COR-L47 (cell line): ENCODE results near the gene GAB1.

ENCODE experiments used
- DNase-seq: peaks from one replicate; lab custom pipeline; 2025; lab: John Stamatoyannopoulos, UW

The GAB1 gene

DNA sequence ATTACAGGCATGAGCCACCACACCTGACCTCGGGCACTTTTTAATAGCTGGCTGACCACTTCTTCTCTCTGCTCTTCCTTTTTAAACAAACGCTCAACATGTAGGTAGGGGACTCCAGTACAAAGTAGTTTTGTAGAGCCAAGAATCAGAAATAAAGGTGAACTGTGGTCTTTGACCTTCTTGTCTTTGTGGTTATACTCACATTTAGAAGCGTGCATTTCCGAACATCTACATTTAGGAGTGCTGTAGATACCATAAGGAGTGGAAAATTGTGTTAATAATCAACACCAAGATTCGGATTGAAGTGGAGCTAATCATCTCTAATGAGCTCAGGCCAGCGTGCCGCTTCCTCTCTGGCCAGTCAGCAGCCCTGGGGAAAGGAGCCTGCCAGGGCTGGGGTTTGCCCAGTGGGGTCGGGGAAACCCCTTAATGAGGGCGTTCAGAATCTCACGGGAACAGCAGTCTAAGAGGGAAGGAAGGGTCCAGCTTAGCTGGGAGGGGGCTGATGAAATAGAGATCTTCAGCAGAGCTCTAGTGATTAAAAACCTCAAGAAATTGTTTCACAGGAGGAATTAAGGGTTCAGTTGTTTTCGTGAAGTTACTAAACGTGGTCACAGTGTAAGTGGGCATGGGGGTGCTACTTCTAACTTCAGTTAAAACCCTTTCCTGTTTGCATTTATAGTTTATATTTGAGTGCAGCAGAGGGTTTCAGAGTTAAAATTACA lies 81.2 kb downstream of the GAB1 start:
- no peak for DNase-seq

DNA sequence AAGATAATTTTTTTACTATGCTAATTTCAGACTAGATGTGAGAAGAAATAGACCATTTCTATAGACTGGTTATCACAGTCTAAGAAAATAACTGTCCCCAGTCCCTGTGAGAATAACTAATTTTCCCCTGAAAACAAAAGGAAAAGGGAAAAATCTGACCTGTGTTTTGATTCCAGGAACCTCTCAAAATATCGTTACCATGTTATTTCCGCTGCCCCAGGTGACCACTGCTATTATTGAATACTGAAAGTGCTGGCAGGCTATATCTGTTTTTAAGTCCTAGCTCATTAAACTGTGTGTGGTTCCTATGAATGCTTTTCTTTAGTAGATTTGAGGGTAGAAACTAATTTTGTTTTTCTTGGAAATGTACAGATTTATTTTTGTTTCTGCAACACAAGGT lies 83.6 kb downstream of the GAB1 start:
- DNase-seq, result no peak

DNA sequence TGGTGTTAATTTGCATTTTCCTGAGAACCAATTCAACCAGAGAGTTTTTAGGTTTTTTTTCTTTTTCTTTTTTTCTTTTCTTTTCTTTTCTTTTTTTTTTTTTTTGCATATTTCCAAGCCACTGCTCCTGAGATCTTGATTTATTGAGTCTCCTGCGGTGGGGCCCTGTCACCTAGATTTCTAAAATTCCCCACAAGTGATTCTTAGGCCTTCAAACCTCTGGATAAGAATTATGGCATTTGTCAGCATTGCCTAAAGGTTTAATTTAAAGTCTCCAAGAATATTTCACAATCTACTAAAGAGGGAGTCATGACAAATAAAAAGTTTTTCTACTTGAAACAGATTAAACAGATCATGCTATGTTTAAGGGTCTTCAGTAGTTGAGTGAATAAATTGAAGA lies 84.9 kb downstream of the GAB1 start:
- DNase-seq, result no peak

- DNase-seq, result no peak
Observed at GRCh38 chr4:143424276-143424675, 87.6 kb downstream of the GAB1 start.

DNA sequence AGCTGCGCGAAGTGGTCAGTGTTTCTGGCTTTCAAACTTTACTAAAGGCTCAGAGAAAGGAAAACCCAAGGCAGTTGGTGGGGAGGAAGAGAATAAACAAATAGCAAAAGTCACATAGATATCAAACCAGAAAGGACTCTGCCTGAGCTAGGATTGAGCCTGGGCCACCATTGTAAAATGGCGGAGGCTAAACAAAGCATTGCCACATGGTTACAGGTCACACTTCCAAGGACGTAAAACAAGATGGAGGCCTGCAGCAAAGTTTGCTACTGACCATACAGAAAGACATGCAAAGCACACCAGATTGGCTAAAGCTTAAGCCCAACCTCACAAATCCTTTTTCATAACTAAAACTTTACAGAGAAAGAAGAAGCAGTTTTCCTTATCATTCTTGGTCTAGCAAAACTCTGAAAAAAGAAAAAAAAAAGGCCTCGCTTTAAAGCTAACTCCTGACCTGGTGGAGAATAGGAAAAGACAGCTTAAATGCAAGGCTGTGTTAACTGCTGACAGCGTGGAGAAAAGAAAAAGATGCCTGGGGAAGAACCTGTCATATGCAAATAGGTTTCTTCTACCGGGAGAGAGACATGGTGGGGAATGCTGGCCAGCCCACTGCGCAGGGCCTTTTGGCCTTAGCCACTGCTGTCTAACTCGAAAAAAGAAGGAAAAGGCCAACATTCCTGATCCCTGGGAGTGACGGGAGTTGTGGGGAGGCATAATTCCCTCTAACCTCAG lies 95.0 kb downstream of the GAB1 start:
- DNase-seq, result no peak

DNA sequence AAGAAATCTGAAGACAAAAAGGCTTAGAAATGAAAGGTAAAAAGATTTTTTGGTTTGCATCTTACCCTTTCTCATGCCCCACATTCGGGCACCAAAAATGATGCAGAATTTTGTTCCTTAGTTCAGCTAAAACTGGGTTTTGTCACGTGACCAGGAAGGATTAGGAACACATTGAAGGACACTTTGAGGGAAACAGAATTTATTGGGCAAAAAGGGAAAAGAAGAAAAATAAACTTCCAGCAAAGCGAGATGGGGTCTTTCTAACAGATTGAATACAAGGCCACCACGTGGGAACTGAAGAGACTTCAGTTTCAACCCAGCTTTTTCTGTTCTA lies 95.5 kb downstream of the GAB1 start:
- DNase-seq, result no peak

- DNase-seq, result no peak
Observed at GRCh38 chr4:143433231-143433630, 96.6 kb downstream of the GAB1 start.

DNA sequence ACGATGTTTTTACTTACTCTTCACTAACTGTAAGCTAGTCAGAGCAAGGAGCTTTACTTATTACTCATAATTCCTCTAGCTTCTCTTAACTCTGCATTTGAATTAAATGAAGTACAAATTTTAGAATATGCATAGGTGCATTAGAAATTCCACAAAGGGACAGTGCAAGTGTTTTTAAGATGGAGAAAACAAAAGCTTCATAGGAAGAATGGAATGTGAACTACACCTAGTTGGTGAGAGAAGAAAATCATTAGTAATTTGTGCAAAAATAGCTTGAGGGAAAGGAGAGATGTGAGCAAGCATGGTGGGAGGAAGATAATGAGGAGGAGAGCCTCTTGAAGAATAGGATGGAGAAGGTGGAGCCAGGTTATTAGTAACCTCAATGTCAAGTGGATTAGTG lies 99.3 kb downstream of the GAB1 start:
- no peak for DNase-seq

- DNase-seq, result no peak
Observed at GRCh38 chr4:143437476-143437875, 100.8 kb downstream of the GAB1 start.

GRCh38 chr4:143437937-143438336 lies 101.3 kb downstream of the GAB1 start:
- no peak for DNase-seq

- no peak for DNase-seq
Observed at GRCh38 chr4:143438710-143439109, 102.0 kb downstream of the GAB1 start.

DNA sequence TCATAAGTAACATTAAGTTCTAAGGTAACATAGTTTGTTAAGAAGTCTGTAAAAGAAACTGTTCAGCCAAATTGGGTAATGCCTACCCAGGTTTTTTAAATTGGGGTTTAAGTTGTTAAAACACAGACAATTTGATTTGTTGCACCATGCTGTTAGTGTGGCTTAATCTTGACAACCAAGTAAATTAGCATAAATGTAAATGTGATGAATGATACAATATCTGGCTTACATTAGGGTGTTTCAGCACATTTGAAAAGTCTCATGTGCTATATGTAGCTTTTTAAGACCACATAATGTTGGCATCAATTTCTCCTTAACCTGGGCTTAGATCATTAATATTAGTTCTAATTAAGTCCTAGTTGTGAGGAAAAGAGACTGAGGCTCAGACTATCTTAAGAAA lies 104.4 kb downstream of the GAB1 start:
- no peak for DNase-seq

DNA sequence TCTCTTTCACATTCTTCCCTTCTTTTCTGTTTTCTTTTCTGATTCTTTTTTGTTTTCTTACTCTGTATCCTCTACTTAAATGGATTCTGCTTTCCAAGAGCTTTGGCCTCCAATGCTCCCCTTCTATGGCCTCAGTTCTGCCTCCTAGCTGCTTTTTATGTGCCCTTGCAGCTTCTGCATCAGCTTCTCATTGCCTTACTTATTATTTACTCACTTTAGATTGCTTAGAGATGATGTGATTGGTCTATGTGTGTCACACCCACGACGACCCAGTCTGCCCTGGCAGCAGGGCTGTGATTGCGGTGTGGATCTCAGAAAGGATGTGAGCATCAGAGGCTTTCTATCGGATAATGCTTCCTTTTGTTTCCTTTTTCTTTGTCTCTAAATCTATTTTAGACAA lies 105.0 kb downstream of the GAB1 start:
- DNase-seq, result no peak

DNA sequence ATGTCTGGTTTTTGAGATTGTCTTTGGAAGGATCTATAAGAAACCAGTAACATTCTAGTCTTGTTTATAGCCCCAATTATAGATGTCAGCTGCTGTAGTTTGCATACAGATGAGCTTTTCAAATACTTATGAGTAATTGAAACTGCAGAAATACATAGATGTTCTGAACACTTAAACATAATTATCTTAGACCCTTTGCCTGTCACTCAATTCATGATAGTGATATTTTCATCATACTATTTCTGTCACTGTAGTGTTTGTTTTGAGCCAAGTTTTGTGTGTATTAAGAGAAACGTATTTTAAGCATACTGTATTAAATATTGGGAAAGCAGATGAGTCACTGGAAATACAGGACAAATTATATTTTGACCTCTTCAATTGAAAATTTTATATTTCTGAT lies 107.1 kb downstream of the GAB1 start:
- no peak for DNase-seq

GRCh38 chr4:143451186-143451585 lies 114.5 kb downstream of the GAB1 start:
- DNase-seq, result no peak

GRCh38 chr4:143455211-143455610 lies 118.5 kb downstream of the GAB1 start:
- DNase-seq, result no peak

DNA sequence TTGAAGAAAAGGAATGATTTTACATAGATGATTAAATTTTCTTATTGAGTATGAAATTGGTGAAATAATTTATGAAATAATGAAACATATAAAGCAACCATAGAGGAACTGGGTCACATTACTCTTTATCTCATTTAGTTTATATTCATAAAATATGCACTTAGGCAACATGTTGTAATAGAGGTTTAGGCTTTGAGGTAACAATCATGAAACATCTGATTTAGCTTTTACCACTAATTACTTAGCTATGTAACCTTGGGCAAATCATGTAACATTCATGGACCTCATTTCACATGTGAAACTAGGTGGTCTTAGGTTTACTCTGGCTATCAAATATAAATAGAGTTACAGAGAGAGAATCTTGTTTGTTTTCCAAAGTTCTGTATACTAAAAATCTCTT lies 122.3 kb downstream of the GAB1 start:
- no peak for DNase-seq

- DNase-seq, result no peak
Observed at GRCh38 chr4:143473334-143474126, 136.9 kb downstream of the GAB1 start.

DNA sequence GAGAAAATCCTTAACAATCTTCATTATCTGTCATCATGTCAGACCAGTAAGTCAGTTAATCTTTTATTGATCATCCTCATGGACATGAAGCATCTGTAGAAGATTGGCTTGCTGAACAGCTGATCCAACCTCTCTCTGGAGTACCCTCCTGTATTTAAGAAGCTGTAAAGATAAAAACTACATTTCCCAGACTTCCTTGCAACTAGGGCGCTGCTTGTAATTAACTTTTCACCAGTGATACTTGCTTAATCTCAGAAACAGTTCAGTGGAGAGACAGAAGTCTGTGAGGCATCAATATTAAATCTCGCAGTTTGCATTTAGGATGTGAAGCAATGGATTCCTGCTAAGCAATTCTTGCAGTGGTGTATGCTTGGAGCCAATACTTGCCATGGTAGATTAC lies 140.8 kb downstream of the GAB1 start:
- DNase-seq, result no peak

- no peak for DNase-seq
Observed at GRCh38 chr4:143481361-143481760, 144.7 kb downstream of the GAB1 start.

DNA sequence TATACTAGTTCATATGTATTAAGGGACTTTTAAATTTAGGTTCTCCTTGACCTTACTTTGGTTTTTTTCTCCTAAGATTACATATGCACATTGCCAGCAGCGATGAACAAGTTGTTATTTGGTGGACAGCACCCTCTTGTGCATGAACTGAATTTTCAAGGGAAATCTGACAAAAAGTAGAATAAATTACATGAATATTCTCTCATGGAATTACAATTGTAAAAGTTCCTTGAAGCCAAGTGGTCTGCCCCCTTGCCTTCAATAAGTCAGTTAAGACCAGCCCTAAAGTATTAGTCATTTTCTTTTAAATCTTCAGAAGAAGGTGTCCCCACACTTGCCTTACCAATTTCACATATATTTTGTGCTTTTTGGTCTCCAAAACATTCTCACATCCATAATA lies 146.2 kb downstream of the GAB1 start:
- DNase-seq, result peak; percentile 42

DNA sequence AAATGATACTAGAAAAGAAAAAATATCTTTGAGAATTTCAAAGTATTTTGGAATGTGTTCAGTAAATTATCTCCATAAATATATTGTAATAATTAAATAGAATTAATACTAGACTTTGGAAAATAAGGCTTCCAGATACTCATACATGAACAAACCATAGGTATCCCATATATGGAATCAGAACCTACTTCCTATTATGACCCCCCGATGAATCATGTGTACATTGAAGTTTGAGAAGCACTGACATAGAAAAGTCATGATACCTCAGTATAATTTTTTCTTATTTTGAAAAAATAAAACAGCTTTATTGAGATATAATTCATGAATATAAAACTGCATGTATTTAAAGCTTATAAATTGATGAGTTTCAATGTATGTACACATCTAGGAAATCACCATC lies 149.6 kb downstream of the GAB1 start:
- DNase-seq, result no peak

DNA sequence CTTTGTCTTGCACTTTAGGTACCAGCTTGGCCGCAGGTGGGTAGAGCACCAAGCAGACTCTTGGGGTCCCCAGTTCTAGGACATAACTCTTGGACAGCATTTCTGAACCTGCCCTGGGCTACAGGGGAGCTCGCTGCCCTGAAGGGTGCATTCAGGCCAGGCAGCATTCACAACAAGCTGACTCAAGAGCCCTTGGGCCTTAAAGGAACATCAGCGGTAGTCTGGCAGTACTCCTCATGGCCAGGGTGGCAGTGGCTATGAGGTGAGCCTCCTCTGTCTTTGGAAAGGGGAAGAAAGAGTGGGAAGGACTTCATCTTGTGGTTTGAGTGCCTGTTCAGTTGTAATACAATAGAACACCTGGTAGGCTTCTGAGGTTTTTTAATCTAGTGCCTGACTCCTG lies 152.0 kb downstream of the GAB1 start:
- no peak for DNase-seq
